Measurements from ENCODE around the gene SMC6. TPM values are rescaled to one million over a fixed set of nuclear protein-coding genes. Genes with fewer than 3 reads are reported as not detected.

Gene SMC6
- total RNA-seq, 1 experiment from 2014 or later, result 30.4 TPM

DNA sequence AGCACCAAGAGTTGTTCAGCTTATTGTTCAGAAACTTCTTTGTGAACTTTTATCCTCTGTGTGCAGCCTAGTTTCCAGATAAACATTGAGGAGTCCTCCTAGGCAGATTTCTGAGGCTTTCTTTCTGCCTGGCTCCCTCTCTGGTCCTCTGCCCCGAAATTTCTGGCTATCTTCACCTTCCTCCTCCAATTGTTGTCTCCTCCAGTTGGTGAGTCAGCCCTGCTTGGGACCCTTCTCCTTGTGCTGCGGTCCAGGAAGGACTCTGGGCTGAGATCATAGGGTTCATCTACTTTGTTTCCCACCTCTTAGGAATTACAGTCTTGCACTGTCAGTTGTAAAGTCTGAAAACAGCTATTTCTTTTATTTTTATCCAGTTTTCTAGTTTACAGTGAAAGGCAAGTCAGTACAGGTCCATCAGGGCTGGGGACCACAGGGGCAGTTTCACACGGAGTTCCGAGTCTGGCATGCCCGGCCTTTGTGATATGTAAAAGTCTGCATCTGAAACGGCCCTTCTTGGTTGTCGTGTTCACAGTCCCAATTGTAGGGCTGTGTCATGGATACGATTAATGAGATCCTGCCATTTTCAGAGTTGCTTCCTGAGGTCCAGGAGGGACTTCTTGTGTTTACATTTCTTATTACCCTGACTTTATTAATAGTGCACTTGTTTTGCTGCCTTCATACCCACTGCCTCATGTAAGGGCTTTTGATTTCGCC, 100.8 kb downstream of the SMC6 start:
- DNase-seq (ENCODE audit: low read depth), result no peak

DNA sequence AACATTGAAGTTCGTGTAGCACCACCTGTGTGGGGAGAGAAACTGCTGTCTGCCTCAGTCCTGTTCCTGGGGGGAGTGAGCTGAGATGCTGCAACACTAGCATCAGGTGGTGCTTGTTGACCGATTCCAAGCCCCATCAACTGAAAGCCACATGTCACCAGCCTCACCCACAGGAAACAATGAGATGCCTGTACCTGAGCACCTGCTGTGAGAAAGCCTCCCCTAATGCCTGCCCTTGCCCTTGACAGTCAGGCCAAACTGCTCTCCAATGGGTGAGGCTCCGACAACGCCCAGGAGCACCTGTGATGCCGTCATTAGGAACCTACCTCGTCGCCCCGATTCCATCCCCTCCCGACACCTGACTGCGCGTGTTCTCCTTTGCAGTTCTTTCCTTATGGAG, 104.6 kb downstream of the SMC6 start:
- no peak for DNase-seq (ENCODE audit: low read depth)

DNA sequence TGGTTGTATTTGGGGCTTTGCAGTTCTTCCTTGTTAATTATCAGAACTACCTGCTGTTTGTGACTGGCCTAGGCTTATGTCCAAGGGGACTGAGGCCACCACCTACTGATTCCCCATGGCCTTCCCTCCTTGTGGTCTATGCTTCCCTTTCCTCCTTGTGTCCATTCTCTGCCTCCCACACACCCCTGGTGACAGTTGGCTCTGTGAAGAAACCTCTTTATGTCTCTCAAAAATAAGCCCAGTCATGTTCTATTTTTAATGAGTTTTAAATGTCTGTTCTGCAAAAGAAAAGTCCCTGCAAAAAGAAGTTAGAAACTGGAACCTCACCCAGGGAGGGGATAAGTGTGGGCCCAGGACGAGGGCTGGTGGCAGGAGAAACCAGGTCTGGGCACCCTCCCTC, 105.0 kb downstream of the SMC6 start:
- no peak for DNase-seq (ENCODE audit: low read depth)

GRCh38 chr2:17646838-17647701, 106.5 kb downstream of the SMC6 start:
- DNase-seq (ENCODE audit: low read depth), result no peak

DNA sequence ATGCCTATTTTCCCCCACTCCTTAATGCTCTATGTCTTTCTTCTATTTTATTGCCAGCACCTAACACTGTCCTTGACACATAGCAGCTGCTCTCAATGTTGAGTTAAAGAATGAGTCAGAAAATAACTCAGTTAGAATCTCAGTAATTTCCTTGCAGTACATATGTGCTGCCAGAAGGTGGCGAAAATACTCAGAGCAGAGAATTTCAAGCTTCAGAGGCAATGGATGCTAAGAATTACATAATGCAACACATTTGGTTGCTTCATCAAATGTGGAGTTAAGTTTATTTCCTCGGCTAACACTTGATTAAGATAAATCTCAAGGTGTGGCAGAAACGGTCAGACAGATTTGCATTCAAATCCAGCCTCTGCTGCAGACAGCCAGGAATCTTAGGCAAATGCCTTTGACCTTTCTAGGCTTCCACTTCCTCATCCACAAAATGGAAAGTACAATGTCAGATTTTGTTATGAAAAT, 107.5 kb downstream of the SMC6 start:
- peak; percentile 88 for DNase-seq (ENCODE audit: low read depth)

GRCh38 chr2:17644997-17645720, 108.5 kb downstream of the SMC6 start:
- peak; percentile 26 for DNase-seq (ENCODE audit: low read depth)

DNA sequence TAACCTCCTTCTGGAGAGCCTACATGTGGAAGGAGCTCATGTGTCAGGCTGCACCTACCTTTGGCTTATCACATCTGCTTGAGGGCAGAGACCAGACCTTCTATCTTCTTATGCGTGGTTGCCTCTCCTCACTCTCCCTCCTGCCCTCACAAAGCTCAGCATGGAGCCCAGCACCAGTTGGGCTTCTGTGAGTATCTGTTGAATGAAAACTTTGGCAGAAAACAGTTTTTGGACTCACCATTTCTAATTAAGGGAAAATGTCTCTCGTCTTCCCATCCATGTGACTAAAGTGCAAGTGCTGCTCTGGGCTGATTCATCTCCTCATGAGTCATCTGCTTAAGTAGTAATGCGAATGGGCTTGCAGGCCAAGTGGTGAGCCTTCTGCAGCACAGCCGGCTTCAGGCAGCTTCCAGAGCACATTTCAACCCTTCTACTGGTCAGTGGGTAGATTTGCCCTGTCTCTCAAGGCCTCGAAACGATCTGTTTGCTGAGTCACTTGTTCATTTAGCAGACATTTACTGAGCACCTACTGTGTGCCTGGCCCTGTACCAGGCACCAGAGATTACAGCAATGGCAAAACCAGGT, 110.5 kb downstream of the SMC6 start:
- peak; percentile 96 for DNase-seq (ENCODE audit: low read depth)

DNA sequence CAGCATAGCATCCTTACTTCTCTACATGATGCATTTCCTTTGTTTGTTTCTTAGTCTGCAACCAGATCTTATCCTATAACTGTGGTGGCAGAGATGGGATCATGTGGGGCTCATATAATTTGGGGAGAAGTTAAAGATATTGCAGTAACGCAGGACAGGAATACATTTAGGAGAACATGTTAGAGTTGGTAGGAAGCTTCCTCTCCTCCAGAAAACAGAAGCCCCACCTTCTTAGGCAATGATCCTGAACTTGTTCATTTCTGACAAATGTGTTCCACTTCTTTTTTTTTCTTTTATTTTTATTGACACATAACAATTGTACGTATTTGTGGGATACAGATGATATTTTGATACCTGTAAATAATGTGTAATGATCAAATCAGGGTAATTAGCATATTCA, 113.2 kb downstream of the SMC6 start:
- DNase-seq (ENCODE audit: low read depth), result no peak

DNA sequence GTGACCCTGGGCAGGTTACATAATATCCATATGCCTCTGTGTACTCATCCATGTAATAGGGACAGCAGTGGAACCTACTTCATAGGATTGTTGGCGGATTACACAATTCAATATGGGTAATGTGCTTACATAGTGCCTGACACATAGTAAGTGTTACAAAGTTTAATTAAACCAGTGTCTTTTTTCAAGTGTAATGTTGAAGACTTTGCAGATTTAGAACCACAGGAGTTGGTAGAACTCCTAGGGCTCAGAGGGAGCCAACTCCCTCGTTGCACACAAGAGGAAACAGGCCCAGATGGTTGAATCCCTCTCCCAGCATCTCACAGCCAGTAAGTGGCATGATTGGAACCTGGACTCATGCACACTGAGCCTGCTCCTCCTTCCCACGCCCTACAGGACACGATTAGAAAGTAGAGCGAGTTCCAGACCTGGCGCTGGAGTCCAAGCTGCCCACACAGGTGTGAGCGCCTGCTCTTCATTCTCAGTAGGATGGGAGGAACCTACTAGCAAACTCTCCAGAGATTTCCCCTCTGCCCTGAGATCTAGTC, 115.3 kb downstream of the SMC6 start:
- DNase-seq (ENCODE audit: low read depth), result no peak

DNA sequence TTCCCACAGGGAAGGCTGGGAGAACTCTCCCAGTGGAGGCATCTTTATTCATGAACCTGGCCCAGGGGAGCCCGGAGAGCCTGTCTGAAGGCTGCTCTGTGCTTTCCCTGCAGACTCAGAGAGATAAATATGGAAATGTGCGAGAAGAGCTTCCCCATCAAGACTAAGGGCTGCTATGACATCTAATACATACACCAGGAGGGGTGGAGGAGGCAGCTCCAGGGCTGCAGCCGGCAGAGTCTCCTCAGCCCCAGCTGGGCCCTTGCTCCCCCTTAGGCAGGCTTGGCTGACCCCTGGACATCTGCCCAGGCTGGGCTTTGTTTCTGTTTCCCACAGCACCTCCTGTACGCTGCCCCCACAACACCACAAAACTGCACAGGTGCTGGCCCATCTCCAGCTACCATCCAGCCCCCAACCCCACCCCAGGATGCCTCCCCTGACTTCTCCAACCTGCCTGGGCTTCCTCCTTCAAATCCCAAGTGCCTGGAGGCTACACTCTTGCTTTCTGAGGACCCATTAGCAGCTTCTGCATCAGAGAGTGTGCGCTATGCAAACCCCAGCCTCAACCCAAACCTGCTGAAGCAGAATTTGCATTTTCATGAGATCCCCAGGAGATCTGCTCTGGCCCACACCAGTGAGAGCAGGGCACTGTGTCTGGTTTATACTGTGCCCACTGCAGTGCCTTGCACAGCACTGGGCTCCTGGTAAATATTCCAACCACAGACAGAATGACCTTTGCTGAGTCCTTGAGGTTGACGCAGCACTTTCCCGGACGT, 116.3 kb downstream of the SMC6 start:
- DNase-seq (ENCODE audit: low read depth), result no peak

DNA sequence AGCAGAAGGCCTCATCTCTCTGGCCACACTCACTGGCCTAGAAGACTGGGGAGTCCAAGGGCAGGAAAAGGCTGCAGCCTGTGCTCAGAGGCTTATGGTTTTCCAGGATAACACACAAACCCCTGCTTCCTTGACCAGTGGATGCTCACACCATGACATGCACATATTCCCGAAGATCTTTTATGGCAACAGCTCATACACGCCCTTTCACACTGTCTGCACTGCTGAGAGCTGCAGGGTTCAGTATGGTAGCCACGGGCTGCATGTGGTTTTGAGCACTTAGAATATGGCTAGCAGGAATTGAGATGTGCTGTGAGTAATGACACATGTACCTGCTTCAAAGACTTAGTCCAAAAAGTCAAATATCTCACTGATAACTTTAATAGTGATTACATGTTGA, 117.4 kb downstream of the SMC6 start:
- no peak for DNase-seq (ENCODE audit: low read depth)

- DNase-seq (ENCODE audit: low read depth), result peak; percentile 42
These were observed 118.6 kb downstream of the SMC6 start for GRCh38 chr2:17634997-17635396.

GRCh38 chr2:17630089-17630488, 123.5 kb downstream of the SMC6 start:
- no peak for DNase-seq (ENCODE audit: low read depth)

GRCh38 chr2:17628349-17629261, 125.0 kb downstream of the SMC6 start:
- peak; percentile 73 for DNase-seq (ENCODE audit: low read depth)

DNA sequence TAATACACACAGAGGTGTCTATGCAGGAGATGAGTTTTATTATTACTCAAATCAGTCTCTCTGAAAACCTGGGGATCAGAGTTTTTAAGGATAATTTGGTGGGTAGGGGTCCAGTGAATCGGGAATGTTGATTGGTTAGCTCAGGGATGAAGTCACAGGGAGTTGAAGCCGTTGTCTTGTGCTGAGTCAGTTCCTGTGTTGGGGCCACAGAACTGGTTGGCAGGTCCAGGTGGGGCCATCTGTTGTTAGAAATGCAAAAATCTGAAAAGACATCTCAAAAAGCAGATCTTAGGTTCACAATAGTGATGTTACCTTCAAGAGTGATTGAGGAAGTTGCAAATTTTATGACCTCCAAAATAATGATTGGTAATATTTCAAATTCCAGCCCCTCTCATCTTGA, 126.2 kb downstream of the SMC6 start:
- no peak for DNase-seq (ENCODE audit: low read depth)

GRCh38 chr2:17626986-17627385, 126.6 kb downstream of the SMC6 start:
- no peak for DNase-seq (ENCODE audit: low read depth)

DNA sequence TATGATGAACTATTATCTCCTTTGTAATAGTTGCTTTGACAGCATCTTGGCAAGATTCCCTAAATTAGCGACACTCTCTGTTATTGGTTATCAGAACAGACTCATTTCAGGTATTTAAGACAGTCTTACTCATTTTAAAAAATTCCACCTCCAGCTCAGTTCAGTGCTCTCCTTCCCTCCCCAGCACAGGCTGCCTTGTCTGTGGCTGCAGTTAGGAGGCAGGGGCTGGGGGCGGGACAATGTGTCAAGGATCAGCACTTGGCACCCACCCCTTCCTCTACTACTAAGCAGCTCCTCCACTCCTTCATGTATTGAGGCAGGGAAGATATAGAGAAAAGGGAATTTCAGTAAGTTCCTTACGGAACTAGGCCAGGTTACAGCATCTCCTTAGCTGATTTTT, 128.2 kb downstream of the SMC6 start:
- no peak for DNase-seq (ENCODE audit: low read depth)

- DNase-seq (ENCODE audit: low read depth), result peak; percentile 52
These were observed 131.8 kb downstream of the SMC6 start for GRCh38 chr2:17621781-17622180.

- peak; percentile 36 for DNase-seq (ENCODE audit: low read depth)
These were observed 132.8 kb downstream of the SMC6 start for GRCh38 chr2:17620841-17621240.

DNA sequence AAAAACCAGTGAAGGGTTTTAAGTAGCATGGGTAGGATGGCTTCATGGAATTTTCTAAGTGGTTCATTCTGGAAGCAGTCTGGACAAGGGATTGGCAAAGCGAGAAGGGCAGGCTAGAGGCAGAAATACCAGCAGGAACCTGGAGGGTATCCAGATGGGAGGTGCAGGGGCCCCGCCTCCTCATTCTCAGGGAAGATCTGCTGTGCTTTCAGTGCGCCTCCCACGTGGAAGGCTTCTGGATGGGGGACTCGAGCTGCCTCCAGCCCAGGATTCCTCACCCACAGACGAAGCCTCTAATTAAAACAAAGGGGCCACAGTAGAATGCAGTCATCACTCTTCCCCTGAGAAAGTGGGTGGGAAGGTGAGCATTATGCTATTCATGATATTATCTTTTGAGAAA, 133.3 kb downstream of the SMC6 start:
- DNase-seq (ENCODE audit: low read depth), result no peak
